Body of pancreas (tissue), 4 donors: Measurements from ENCODE around the gene CADM2. TPM values are rescaled to one million over a fixed set of nuclear protein-coding genes. Genes with fewer than 3 reads are reported as not detected.

Experiments
- ATAC-seq: fragments of 150-250 bp; one replicate; pipeline ENCODE4 v1.9.1; 2016
- DNase-seq, 4 donors: peaks; one replicate each; pipeline ENCODE4 v3.0.0-alpha.2; 2019
- H3K27ac ChIP-seq, 4 donors: fragments of 200-600 bp; sonication (generic); 1 replicate in 3 of 4; 2 replicates in 1 of 4; pipeline versions ENCODE4 v1.5.1 to v1.6.1; 2016 to 2019; ENCODE audit warnings: mild to moderate bottlenecking in 1 of 4, mixed read lengths in 1 of 4, moderate library complexity in 1 of 4
- H3K27me3 ChIP-seq, 2 donors: fragments of 200-600 bp; sonication (generic); one replicate each; pipeline ENCODE4 v1.6.0; 2016; ENCODE audit warnings: mild to moderate bottlenecking in 1 of 2
- H3K36me3 ChIP-seq, 2 donors: fragments of 200-600 bp; sonication (generic); replicated peaks in 1 of 2; 2 replicates each; pipeline ENCODE4 v1.5.1; 2016; ENCODE audit warnings: low read depth in 2 of 2; ENCODE audit not compliant: insufficient read depth in 1 of 2
- H3K4me1 ChIP-seq: fragments of 200-600 bp; sonication (generic); one replicate; pipeline ENCODE4 v1.6.0; 2016
- H3K4me3 ChIP-seq, 2 donors: fragments of 200-600 bp; sonication (generic); 1 replicate in 1 of 2; 2 replicates in 1 of 2; pipeline ENCODE4 v1.5.1; 2016 to 2019
- H3K9me3 ChIP-seq, 3 donors: fragments of 200-600 bp; sonication (generic); 1 replicate in 2 of 3; 2 replicates in 1 of 3; pipeline ENCODE4 v1.5.1; 2016
- POLR2A ChIP-seq, 3 donors: fragments of 450-650 bp; IDR thresholded peaks; one replicate each; pipeline ENCODE4 v1.6.1; 2016; ENCODE audit warnings: antibody characterized with exemption in 3 of 3, mild to moderate bottlenecking in 2 of 3
- WGBS, 2 donors: methylation state at CpG; one replicate each; pipeline ENCODE4 v1.1.5; 2017; 5-methylcytosine and 5-hydroxymethylcytosine counted together
- intact Hi-C: fragments of 100-400 bp; cut with DNase I; formaldehyde crosslinking; loops from one replicate; pipeline ENCODE4 v1.15.1; 2023
- total RNA-seq, 2 donors: library from RNA; depleted of rRNA; stranded (reverse); fragments of >200 nt; gene quantifications; one replicate each; pipeline ENCODE4 v1.1.0, GENCODE V29; 2016
- TF ChIP-seq, protein P1 (sequence below), 7 experiments: fragments of 450-650 bp in 4 of 7; fragments of 200-600 bp in 3 of 7; sonication (generic) in 3 of 7; IDR thresholded peaks; one replicate each; pipeline ENCODE4 v1.5.1; 2016 to 2019; ENCODE audit warnings: antibody characterized with exemption in 7 of 7

CADM2 gene
- total RNA-seq, 2 donors from 2014 or later, result 0.26 to 1.3 TPM

DNA sequence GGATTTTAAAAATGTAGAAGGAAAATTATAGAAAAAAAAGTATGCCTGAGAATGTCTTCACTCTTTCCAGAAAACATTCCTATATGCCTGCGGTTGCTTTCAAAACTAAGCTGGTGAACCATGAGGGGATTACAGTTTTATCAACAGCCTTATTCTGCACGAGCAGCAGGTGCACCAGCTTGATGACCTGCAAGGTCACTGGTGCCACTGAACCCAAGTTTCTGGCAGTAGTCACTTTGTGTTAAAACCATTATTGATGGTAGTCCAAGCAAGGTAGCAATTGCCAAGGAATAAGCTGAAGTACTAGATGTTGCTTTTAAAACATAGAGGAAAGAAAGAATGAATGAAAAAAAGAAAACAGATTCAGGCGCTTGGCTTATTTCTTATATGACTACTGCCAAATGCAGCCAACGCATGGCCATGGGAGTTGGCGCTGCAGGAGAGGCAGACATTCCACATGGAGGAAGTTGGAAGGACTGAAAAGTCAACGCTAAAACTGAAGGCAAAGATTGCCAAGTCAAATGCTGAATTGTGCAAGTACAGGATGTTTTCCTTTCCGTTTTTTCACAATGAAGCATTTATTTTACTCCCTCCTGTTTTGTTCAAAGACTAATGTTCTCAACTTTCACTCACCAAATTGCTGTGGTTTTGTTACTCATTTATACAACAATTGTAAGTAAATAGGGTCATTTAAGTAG, 601.4 kb downstream of the CADM2 start:
- no peaks in the 10 kb centered on the region for H3K27me3 ChIP-seq
- WGBS, 2 donors, result 32 to 41% methylated on average over 7 of the region's 7 CpGs
- no peaks in the 10 kb centered on the region for H3K36me3 ChIP-seq
- no peaks in the 10 kb centered on the region for H3K9me3 ChIP-seq
- peak in 3 of 4 donors; percentile 25 to 41 (median 27) for DNase-seq
- peak; percentile 68 for ATAC-seq
- no peak overlapping the region for H3K4me3 ChIP-seq
- intact Hi-C loops, result no loop called here
- H3K4me1 ChIP-seq, result peaks cover 5% of the 10 kb centered on the region
- TF ChIP-seq, protein P1, sequence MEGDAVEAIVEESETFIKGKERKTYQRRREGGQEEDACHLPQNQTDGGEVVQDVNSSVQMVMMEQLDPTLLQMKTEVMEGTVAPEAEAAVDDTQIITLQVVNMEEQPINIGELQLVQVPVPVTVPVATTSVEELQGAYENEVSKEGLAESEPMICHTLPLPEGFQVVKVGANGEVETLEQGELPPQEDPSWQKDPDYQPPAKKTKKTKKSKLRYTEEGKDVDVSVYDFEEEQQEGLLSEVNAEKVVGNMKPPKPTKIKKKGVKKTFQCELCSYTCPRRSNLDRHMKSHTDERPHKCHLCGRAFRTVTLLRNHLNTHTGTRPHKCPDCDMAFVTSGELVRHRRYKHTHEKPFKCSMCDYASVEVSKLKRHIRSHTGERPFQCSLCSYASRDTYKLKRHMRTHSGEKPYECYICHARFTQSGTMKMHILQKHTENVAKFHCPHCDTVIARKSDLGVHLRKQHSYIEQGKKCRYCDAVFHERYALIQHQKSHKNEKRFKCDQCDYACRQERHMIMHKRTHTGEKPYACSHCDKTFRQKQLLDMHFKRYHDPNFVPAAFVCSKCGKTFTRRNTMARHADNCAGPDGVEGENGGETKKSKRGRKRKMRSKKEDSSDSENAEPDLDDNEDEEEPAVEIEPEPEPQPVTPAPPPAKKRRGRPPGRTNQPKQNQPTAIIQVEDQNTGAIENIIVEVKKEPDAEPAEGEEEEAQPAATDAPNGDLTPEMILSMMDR (IDR thresholded peaks at IDR 0.05), result no peak
- TF ChIP-seq POLR2A (IDR thresholded peaks at IDR 0.05), result no peak
- peak overlapping the region in 2 of 4 donors; percentile 5 to 37 for H3K27ac ChIP-seq

DNA sequence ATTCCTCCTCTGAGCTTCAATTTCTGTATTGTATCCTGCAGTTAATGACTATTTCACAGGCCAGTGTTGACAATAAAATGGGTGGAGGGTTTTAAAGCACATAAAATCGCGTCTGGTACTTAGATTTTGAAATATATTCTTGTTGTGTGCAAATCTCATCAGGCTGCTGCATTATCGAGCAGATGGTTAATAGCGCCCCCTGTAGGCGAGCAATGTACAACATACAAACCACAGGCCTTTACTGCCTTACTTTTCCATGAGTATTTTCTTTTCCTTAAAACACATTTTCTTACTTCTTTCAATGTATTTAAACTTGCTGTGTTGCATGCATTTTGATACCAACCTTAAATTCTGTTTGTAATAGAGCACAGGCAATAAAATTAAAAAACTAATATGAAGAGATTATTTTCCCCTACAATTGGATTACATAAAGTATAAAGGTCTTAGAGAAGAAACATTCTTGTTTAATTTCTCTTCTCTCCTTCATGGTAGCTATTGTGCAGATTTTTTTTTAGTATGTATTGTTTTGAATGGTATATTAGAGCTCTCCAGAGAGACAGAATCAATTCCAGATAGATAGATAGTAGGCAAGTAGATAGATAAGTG, 608.4 kb downstream of the CADM2 start:
- Histone ChIP-seq H3K9me3 (no peaks in the 10 kb centered on the region), H3K27me3 (no peaks in the 10 kb centered on the region), H3K4me1 (no peaks in the 10 kb centered on the region), H3K4me3 (no peak overlapping the region), H3K36me3 (no peaks in the 10 kb centered on the region), H3K27ac (no peak overlapping the region)
- WGBS, 2 donors, result 5 to 15% methylated on average over 5 of the region's 5 CpGs
- intact Hi-C loops, result no loop called here
- ATAC-seq (peak; percentile 40), DNase-seq (peak; percentile 25 to 49 (median 42))
- TF ChIP-seq, protein P1 (IDR thresholded peaks at IDR 0.05), result peak in 6 of 7 experiments; percentile 27 to 59 (median 36)
- no peak for TF ChIP-seq POLR2A (IDR thresholded peaks at IDR 0.05)

DNA sequence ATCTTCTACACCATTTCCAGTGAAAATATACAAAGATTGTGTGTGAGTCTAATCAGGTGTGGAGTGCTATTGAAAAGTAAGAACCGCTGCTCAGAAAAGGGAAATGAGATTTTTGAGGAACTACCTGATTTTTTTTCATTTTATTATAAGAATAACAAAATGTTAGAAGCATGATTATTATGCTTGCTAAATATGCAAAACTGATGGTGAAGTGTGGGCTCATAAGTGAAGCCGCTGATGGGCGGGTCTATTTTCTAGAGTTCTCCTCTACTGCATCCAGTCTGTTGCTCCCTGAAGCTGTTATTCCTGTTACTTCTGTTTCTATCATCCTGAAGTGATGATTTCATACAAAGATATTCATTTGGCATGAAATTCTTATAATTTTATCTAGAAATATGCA, 612.0 kb downstream of the CADM2 start:
- ATAC-seq (no peak), DNase-seq (no peak)
- H3K36me3 ChIP-seq, result no peaks in the 10 kb centered on the region
- H3K27me3 ChIP-seq, result no peaks in the 10 kb centered on the region
- TF ChIP-seq POLR2A (IDR thresholded peaks at IDR 0.05), result no peak
- TF ChIP-seq, protein P1 (IDR thresholded peaks at IDR 0.05), result no peak
- no peak overlapping the region for H3K4me3 ChIP-seq
- WGBS, 2 donors, result 66 to 75% methylated on average over 3 of the region's 3 CpGs
- H3K4me1 ChIP-seq, result peaks cover 6% of the 10 kb centered on the region
- intact Hi-C loops, result no loop called here
- no peaks in the 10 kb centered on the region for H3K9me3 ChIP-seq
- H3K27ac ChIP-seq, result no peak overlapping the region

DNA sequence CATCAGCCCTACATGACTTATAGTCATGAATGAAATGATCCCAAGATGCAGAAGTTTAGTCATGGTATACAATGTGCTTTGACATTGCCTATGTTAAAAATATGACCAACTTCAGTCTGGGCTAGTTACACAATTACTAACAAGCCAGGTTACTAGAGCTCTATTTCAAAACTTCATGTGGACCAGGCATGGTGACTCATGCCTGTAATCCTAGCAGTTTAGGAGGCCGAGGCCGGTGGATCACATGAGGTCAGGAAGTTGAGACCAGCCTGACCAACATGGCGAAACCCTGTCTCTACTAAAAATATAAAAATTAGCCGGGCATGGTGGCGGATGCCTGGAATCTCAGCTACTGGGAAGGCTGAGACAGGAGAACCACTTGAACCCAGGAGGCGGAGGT, 613.0 kb downstream of the CADM2 start:
- intact Hi-C loops, result no loop called here
- no peaks in the 10 kb centered on the region for H3K9me3 ChIP-seq
- TF ChIP-seq, protein P1 (IDR thresholded peaks at IDR 0.05), result no peak
- TF ChIP-seq POLR2A (IDR thresholded peaks at IDR 0.05), result no peak
- DNase-seq (no peak), ATAC-seq (no peak)
- H3K27ac ChIP-seq, result no peak overlapping the region
- H3K4me3 ChIP-seq, result no peak overlapping the region
- H3K27me3 ChIP-seq, result no peaks in the 10 kb centered on the region
- no peaks in the 10 kb centered on the region for H3K36me3 ChIP-seq
- WGBS, 2 donors, result 79 to 90% methylated on average over 6 of the region's 6 CpGs
- H3K4me1 ChIP-seq, result peaks cover 6% of the 10 kb centered on the region
